ENCODE data around the gene KRTAP5-4. TPM values are rescaled to one million over a fixed set of nuclear protein-coding genes. Genes with fewer than 3 reads are reported as not detected.

The KRTAP5-4 gene
- total RNA-seq, 1 experiment from 2014 or later: not detected

DNA sequence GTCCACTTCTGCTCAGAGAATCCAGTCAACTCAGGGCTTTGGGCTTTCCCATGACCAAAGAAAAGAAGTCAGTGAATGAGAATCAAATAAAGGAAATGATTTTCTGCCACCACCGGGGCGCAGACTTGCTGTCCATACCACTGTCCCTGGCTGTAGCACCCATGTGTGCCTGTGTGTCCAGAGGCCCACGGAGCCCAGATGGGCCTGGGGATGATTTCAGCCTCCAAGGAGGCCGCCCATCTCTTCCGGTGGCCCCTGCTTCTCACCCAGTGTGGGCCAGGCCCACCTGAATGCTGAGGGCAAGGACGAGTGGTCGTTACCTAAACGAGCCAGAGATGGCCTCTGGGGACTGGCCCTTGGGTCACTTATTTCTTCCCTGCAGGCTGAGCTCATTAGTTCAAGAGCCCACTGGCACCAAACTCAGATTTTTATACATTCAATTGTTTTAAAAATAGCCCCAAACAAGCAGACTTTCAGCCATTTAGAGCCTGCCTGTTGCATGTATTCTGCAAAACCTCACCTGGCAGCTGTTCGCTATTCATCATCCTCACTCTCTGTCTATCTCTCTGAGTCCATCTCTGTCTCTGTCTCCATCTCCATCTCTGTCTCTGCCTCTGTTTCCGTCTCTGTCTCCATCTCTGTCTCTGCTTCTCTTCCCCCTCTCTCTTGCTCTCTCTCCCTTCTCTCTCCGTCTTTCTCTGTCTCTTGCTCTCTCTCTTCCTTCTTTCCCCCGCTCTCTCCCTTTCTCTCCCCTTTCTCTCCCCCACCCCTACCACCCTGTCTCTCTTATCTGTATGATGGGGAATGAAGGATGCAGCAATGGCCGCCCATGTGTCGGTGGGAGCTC, 31.8 kb upstream of the KRTAP5-4 start:
- ChIA-PET CTCF (interaction anchor here (0.5 to 1.8 kb wide), 3 partner anchors 294 to 498 kb away, joined by 3 to 21 read pairs (median 8); no protein-coding TSS in a partner anchor), POLR2A (ENCODE audit: unreplicated experiment) (no interaction called here)
- peaks cover 43% of the 10 kb centered on the region for H3K27me3 ChIP-seq (ENCODE audit: insufficient read depth, low read depth)
- no TSS peak for BruUV-seq (replicated peaks)
- H3K27ac ChIP-seq: no peak overlapping the region
- TF ChIP-seq, protein P1, sequence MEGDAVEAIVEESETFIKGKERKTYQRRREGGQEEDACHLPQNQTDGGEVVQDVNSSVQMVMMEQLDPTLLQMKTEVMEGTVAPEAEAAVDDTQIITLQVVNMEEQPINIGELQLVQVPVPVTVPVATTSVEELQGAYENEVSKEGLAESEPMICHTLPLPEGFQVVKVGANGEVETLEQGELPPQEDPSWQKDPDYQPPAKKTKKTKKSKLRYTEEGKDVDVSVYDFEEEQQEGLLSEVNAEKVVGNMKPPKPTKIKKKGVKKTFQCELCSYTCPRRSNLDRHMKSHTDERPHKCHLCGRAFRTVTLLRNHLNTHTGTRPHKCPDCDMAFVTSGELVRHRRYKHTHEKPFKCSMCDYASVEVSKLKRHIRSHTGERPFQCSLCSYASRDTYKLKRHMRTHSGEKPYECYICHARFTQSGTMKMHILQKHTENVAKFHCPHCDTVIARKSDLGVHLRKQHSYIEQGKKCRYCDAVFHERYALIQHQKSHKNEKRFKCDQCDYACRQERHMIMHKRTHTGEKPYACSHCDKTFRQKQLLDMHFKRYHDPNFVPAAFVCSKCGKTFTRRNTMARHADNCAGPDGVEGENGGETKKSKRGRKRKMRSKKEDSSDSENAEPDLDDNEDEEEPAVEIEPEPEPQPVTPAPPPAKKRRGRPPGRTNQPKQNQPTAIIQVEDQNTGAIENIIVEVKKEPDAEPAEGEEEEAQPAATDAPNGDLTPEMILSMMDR (conservative IDR thresholded peaks at IDR 0.05): no peak
- no peak for TF ChIP-seq EZH2 (IDR thresholded peaks at IDR 0.05; ENCODE audit: low read depth)
- no peaks in the 10 kb centered on the region for H3K4me1 ChIP-seq (replicated peaks; ENCODE audit: insufficient read depth)
- intact Hi-C loops (cut with micrococcal nuclease; ENCODE audit: unreplicated experiment): loop anchor here (1.0 to 5.0 kb wide), 2 partner anchors 39 to 499 kb away; no protein-coding TSS in a partner anchor
- H3F3A ChIP-seq (ENCODE audit: insufficient read depth, low read depth): no peaks in the 10 kb centered on the region
- H3K79me2 ChIP-seq (ENCODE audit: low read depth): no peaks in the 10 kb centered on the region
- H3K36me3 ChIP-seq (ENCODE audit: low read depth): no peaks in the 10 kb centered on the region
- H2AFZ ChIP-seq: no peak overlapping the region
- H3K9me3 ChIP-seq (ENCODE audit: insufficient read depth, low read depth): no peaks in the 10 kb centered on the region
- no peak for DNase-seq
- H4K20me1 ChIP-seq (ENCODE audit: insufficient read depth): no peaks in the 10 kb centered on the region
- no peaks in the 10 kb centered on the region for H3K9me2 ChIP-seq (ENCODE audit: insufficient read depth)
- no peak overlapping the region for H3K4me3 ChIP-seq
- no peak overlapping the region for H3K4me2 ChIP-seq

DNA sequence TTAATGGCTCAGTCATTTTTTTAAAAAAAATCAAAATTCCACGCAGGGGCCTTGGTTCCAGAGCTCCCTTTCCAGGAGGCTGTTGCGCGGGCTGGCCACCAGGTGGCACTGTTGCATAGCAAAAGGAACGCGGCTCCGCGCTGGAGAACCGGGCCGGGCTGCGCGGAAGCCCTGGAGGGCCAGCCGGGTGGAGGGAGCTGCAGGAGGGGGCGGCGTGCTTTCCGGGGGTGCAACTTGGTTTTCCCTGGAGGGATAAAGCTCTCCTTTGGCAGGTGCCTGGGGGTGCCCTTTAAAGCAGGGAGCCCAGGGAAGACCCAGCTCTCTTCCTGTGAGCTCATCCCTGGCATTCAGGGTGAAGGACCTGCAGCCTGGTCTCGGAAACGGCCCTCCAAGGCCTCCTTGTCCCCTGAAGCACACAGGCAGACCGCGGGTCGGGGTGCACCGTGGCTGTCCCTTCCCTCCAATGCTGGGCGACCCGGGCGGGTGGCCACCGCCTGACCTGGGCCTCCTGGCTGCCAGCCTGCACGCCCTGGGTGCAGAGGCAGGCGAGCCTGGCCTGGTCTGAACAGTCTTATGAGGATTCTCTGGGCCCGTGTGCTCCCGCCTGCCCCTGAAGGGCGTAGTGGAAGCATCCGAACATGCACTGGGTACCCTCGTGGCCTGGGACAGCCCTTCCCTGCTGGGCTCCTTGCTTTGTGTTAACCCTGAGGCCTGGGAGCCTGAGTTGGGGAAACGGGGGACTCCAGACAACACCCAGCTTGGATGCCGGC, 31.0 kb upstream of the KRTAP5-4 start:
- TF ChIP-seq, protein P1 (conservative IDR thresholded peaks at IDR 0.05): peak; percentile 92
- no peak for TF ChIP-seq EZH2 (IDR thresholded peaks at IDR 0.05; ENCODE audit: low read depth)
- Histone ChIP-seq H2AFZ (no peak overlapping the region), H4K20me1 (ENCODE audit: insufficient read depth) (no peaks in the 10 kb centered on the region), H3F3A (ENCODE audit: insufficient read depth, low read depth) (no peaks in the 10 kb centered on the region), H3K9me2 (ENCODE audit: insufficient read depth) (no peaks in the 10 kb centered on the region), H3K27me3 (ENCODE audit: insufficient read depth, low read depth) (peaks cover 39% of the 10 kb centered on the region), H3K9me3 (ENCODE audit: insufficient read depth, low read depth) (no peaks in the 10 kb centered on the region), H3K27ac (no peak overlapping the region), H3K4me2 (no peak overlapping the region), H3K4me1 (replicated peaks; ENCODE audit: insufficient read depth) (no peaks in the 10 kb centered on the region), H3K36me3 (ENCODE audit: low read depth) (no peaks in the 10 kb centered on the region), H3K79me2 (ENCODE audit: low read depth) (no peaks in the 10 kb centered on the region), H3K4me3 (no peak overlapping the region)
- peak in 1 of 2 experiments; percentile 61 for DNase-seq
- CTCF ChIA-PET: interaction anchor here (0.5 to 1.8 kb wide), 15 partner anchors 56 to 734 kb away, joined by 3 to 30 read pairs (median 4); no protein-coding TSS in a partner anchor
- BruUV-seq (replicated peaks): no TSS peak
- intact Hi-C loops (cut with micrococcal nuclease; ENCODE audit: unreplicated experiment): loop anchor here (1.0 to 5.0 kb wide), 2 partner anchors 39 to 499 kb away; no protein-coding TSS in a partner anchor
- POLR2A ChIA-PET (ENCODE audit: unreplicated experiment): no interaction called here

DNA sequence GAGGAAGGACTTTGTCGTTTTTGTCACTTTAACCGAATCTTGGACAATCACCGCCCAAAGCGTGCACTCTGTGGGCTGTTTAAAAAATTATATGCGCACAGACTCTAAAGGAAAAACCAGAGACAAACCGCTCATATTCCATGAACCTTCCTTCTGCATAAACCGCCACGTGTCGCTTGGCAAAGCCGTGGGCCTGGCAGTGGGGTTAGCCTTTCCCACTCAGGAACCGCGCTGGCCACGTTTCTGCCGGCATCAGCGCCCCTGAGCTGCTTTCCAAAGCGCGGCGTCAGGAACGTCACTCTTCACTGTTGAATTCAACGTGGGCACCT, 30.5 kb upstream of the KRTAP5-4 start:
- Histone ChIP-seq H3K27me3 (ENCODE audit: insufficient read depth, low read depth) (peaks cover 34% of the 10 kb centered on the region), H2AFZ (no peak overlapping the region), H3K27ac (no peak overlapping the region), H3K4me2 (no peak overlapping the region), H3K36me3 (ENCODE audit: low read depth) (no peaks in the 10 kb centered on the region), H3K4me1 (replicated peaks; ENCODE audit: insufficient read depth) (no peaks in the 10 kb centered on the region), H4K20me1 (ENCODE audit: insufficient read depth) (no peaks in the 10 kb centered on the region), H3K9me3 (ENCODE audit: insufficient read depth, low read depth) (no peaks in the 10 kb centered on the region), H3K4me3 (no peak overlapping the region), H3K9me2 (ENCODE audit: insufficient read depth) (no peaks in the 10 kb centered on the region), H3F3A (ENCODE audit: insufficient read depth, low read depth) (no peaks in the 10 kb centered on the region), H3K79me2 (ENCODE audit: low read depth) (no peaks in the 10 kb centered on the region)
- TF ChIP-seq EZH2 (IDR thresholded peaks at IDR 0.05; ENCODE audit: low read depth): no peak
- TF ChIP-seq, protein P1 (conservative IDR thresholded peaks at IDR 0.05): no peak
- ChIA-PET CTCF (interaction anchor here (0.5 to 1.8 kb wide), 13 partner anchors 57 to 734 kb away, joined by 3 to 30 read pairs (median 4); no protein-coding TSS in a partner anchor), POLR2A (ENCODE audit: unreplicated experiment) (no interaction called here)
- DNase-seq: no peak
- intact Hi-C loops (cut with micrococcal nuclease; ENCODE audit: unreplicated experiment): loop anchor here (5.0 kb wide), 1 partner anchor 40 kb away; no protein-coding TSS in a partner anchor
- no TSS peak for BruUV-seq (replicated peaks)

Data from PC-9 (cell line).